Measurements from ENCODE around the gene FMR1.

DNA sequence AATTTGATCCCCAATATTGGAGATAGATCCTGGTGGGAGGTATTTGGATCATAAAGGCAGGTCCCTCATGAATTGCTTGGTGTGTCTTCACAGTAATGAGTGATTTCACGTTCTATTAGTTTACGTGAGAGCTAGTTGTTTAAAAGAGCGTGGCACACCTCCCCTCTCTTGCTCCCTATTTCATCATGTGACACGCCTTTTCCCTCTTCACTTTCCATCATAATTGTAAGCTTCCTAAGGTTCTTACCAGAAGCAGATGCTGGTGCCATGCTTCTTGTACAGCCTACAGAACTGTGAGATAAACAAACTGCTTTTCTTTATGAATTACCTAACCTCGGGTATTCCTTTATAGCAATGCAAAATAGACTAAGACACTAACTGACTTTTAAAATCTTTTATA is 34.0 kb upstream of the FMR1 start:
- TF ChIP-seq, protein P1, sequence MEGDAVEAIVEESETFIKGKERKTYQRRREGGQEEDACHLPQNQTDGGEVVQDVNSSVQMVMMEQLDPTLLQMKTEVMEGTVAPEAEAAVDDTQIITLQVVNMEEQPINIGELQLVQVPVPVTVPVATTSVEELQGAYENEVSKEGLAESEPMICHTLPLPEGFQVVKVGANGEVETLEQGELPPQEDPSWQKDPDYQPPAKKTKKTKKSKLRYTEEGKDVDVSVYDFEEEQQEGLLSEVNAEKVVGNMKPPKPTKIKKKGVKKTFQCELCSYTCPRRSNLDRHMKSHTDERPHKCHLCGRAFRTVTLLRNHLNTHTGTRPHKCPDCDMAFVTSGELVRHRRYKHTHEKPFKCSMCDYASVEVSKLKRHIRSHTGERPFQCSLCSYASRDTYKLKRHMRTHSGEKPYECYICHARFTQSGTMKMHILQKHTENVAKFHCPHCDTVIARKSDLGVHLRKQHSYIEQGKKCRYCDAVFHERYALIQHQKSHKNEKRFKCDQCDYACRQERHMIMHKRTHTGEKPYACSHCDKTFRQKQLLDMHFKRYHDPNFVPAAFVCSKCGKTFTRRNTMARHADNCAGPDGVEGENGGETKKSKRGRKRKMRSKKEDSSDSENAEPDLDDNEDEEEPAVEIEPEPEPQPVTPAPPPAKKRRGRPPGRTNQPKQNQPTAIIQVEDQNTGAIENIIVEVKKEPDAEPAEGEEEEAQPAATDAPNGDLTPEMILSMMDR (IDR thresholded peaks at IDR 0.05), result no peak
- TF ChIP-seq POLR2A (IDR thresholded peaks at IDR 0.05), result no peak
